Loucy (cell line): ENCODE measurements around the gene P2RX2.

ENCODE experiments used
- H2AFZ ChIP-seq: fragments of 200-600 bp; sonication (generic); 2 replicates; pipeline ENCODE4 v1.6.0; 2016; ENCODE audit warnings: antibody characterized with exemption, mild to moderate bottlenecking, low read length, moderate library complexity
- H3F3A ChIP-seq: fragments of 200-600 bp; 2 replicates; pipeline ENCODE4 v1.6.0; 2016; ENCODE audit warnings: antibody characterized with exemption, low read depth, mild to moderate bottlenecking
- H3K27me3 ChIP-seq: fragments of 200-600 bp; sonication (generic); 2 replicates; pipeline ENCODE4 v1.6.1; 2014; ENCODE audit warnings: low read length, mild to moderate bottlenecking; ENCODE audit not compliant: insufficient read depth, poor library complexity, severe bottlenecking
- H3K36me3 ChIP-seq: fragments of 200-600 bp; sonication (generic); 2 replicates; pipeline ENCODE4 v1.6.1; 2016; ENCODE audit warnings: low read length; ENCODE audit not compliant: insufficient read depth
- H3K4me1 ChIP-seq: fragments of 200-600 bp; sonication (generic); 2 replicates; pipeline ENCODE4 v1.5.1; 2014; ENCODE audit warnings: low read length, mild to moderate bottlenecking; ENCODE audit not compliant: insufficient read depth, poor library complexity, severe bottlenecking
- H3K4me2 ChIP-seq: fragments of 200-600 bp; sonication (generic); 2 replicates; pipeline ENCODE4 v1.6.0; 2014; ENCODE audit warnings: antibody characterized with exemption, low read length, low read depth, mild to moderate bottlenecking; ENCODE audit not compliant: poor library complexity, severe bottlenecking
- H3K4me3 ChIP-seq: fragments of 200-600 bp; sonication (generic); 2 replicates; pipeline ENCODE4 v1.5.1; 2014; ENCODE audit warnings: low read length, mild to moderate bottlenecking, mixed read lengths; ENCODE audit not compliant: poor library complexity, severe bottlenecking
- H3K79me2 ChIP-seq: fragments of 200-600 bp; sonication (generic); 2 replicates; pipeline ENCODE4 v1.6.1; 2014; ENCODE audit warnings: low read length; ENCODE audit not compliant: insufficient read depth
- H3K9ac ChIP-seq: fragments of 200-600 bp; sonication (generic); 2 replicates; pipeline ENCODE4 v1.6.0; 2014; ENCODE audit warnings: mild to moderate bottlenecking, low read depth, low read length, moderate library complexity; ENCODE audit not compliant: poor library complexity, severe bottlenecking
- H3K9me2 ChIP-seq: fragments of 200-600 bp; sonication (generic); replicated peaks from 2 replicates; pipeline ENCODE4 v1.6.1; 2016; ENCODE audit warnings: low read depth, low read length, mixed read lengths
- H3K9me3 ChIP-seq: fragments of 200-600 bp; sonication (generic); 2 replicates; pipeline ENCODE4 v1.6.1; 2014; ENCODE audit warnings: mild to moderate bottlenecking, antibody characterized with exemption, low read length, low read depth; ENCODE audit not compliant: insufficient read depth
- H4K20me1 ChIP-seq: fragments of 200-600 bp; sonication (generic); 2 replicates; pipeline ENCODE4 v1.6.0; 2014; ENCODE audit warnings: antibody characterized with exemption, low read length, mild to moderate bottlenecking; ENCODE audit not compliant: insufficient read depth, poor library complexity, severe bottlenecking
- EZH2phosphoT487 ChIP-seq: fragments of 200-600 bp; IDR thresholded peaks from 2 replicates; pipeline ENCODE4 v1.6.1; 2018; ENCODE audit warnings: antibody characterized with exemption, mild to moderate bottlenecking, moderate library complexity, borderline replicate concordance
- TF ChIP-seq, protein P1 (sequence below): fragments of 200-600 bp; sonication (generic); conservative IDR thresholded peaks from 2 replicates; pipeline ENCODE4 v1.5.1; 2014; ENCODE audit warnings: mild to moderate bottlenecking, antibody characterized with exemption, low read length

The P2RX2 gene

DNA sequence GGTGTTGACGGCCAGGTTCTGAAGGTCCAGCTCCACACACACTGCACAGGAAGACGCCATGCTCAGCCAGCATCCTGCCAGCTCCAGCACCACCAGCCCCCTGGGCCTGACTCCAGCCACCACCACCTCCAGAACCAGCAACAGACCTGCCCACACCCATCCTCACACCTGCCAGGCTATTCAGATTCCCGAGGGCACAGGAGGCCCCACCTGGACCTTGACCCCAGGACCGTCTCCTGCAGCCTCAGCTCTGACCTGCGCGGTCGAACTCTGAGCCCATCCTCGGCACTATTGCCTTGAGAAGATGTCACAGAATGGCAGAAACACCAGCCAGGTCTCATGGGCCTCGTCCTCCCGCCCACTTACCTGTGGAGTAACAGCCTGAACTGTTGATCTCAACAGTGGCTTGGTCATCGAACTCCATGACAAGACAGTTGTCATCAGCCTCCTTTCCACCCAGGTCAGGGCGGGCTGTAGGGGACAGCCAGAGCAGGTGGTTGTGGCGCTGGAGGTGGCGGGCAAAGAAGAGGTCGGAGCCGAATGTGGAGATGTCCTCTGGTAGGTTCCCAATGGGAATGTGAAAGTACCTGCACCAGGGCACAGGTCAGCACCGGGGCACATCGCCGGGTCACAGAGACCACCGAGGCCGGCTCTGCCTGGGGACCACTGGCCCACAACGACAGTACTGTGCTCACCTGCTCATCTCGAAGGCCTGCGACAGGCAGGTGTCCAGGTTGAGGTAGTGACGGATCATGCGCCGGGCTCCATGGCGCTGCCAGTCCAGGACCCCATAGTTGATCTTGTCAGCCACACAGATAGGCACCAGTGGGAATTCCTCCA is 23.5 kb downstream of the P2RX2 start:
- Histone ChIP-seq H4K20me1 (no peaks in the 10 kb centered on the region), H3K4me1 (peaks cover 51% of the 10 kb centered on the region), H3K36me3 (peaks cover 58% of the 10 kb centered on the region; the same call in 1 of the 2 replicates), H3K4me2 (peak overlapping the region; percentile 64), H3K4me3 (no peak overlapping the region), H3K9me2 (no peaks in the 10 kb centered on the region), H3K27me3 (no peaks in the 10 kb centered on the region), H3K9me3 (no peaks in the 10 kb centered on the region), H2AFZ (no peak overlapping the region), H3K79me2 (no peaks in the 10 kb centered on the region), H3F3A (no peaks in the 10 kb centered on the region), H3K9ac (peak overlapping the region; percentile 65)
- no peak for TF ChIP-seq EZH2phosphoT487
- TF ChIP-seq, protein P1, sequence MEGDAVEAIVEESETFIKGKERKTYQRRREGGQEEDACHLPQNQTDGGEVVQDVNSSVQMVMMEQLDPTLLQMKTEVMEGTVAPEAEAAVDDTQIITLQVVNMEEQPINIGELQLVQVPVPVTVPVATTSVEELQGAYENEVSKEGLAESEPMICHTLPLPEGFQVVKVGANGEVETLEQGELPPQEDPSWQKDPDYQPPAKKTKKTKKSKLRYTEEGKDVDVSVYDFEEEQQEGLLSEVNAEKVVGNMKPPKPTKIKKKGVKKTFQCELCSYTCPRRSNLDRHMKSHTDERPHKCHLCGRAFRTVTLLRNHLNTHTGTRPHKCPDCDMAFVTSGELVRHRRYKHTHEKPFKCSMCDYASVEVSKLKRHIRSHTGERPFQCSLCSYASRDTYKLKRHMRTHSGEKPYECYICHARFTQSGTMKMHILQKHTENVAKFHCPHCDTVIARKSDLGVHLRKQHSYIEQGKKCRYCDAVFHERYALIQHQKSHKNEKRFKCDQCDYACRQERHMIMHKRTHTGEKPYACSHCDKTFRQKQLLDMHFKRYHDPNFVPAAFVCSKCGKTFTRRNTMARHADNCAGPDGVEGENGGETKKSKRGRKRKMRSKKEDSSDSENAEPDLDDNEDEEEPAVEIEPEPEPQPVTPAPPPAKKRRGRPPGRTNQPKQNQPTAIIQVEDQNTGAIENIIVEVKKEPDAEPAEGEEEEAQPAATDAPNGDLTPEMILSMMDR, result no peak

DNA sequence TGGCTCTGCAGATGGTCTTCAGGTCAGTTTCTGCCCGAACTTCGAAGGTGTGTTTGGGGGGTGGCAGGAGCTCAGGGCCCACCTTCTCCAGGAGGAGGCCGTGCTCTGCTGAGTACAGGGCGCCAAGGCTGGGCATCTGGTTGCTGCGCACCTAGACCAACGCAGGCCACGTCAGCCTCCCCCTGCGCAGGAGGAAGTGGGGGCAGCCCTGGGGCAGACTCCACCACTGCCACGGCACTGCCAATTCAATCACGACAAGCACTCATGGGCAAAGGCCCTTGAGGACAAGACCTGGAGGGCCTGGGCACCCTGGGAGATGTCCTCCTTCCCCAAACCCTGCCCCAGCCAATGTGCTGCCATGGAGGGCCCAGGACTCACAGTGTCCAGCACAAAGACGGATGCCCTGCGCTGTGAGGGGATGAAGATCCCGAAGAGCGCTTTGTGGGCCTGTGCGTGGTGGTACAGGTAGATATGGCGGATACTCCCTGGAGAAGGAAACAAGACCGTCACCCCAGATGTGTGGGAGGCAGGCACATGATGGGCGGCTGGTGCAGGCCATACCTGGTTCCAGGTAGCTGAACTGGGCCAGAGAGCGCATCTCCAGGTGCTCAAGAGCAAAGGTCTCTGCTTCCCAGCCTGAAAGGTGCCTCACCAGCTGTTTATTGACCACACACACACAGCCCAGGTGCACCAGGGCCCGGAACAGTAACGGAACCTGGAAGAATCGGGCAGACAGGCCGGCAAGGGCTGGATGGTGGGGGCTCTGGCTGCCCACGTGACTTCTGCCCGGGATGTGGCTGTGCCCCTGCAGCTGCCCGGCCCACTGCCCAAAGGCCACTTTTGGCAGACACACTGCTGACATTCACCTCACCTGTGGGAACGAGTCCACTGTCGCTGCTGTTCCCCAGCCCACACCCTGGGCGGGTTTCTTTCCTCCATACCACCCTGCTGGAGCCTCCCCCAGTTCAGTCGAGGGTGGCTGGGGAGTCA is 24.6 kb downstream of the P2RX2 start:
- no peaks in the 10 kb centered on the region for H3K79me2 ChIP-seq
- H3K9me3 ChIP-seq, result no peaks in the 10 kb centered on the region
- no peak overlapping the region for H3K4me2 ChIP-seq
- no peaks in the 10 kb centered on the region for H4K20me1 ChIP-seq
- no peaks in the 10 kb centered on the region for H3K27me3 ChIP-seq
- no peak overlapping the region for H3K9ac ChIP-seq
- no peak overlapping the region for H3K4me3 ChIP-seq
- no peak for TF ChIP-seq EZH2phosphoT487
- TF ChIP-seq, protein P1, result no peak
- H3K4me1 ChIP-seq, result peaks cover 40% of the 10 kb centered on the region
- H3K36me3 ChIP-seq, result peaks cover 62% of the 10 kb centered on the region; the same call in 1 of the 2 replicates
- H3K9me2 ChIP-seq, result no peaks in the 10 kb centered on the region
- no peaks in the 10 kb centered on the region for H3F3A ChIP-seq
- H2AFZ ChIP-seq, result no peak overlapping the region

DNA sequence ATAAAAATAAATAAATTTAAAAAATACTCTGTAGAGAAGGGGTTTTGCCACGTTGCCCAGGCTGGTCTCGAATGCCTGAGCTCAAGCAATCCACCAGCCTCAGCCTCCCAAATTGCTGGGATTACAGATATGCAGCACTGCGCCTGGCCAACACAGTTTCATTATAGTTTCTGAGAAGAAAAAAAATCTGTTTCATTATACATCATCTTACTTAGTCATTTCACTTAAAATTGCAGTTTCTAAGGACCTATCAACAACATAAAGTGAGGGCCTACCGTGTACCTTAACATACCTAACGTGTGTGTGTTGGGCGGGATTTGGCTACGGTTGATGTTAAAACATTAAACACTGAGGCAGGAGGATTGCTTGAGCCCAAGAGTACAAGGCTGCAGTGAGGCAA is 28.3 kb downstream of the P2RX2 start:
- Histone ChIP-seq H4K20me1 (no peaks in the 10 kb centered on the region), H3K4me3 (no peak overlapping the region), H3K9me2 (no peaks in the 10 kb centered on the region), H3K79me2 (no peaks in the 10 kb centered on the region), H2AFZ (no peak overlapping the region), H3K36me3 (peaks cover 85% of the 10 kb centered on the region), H3K9me3 (no peaks in the 10 kb centered on the region), H3F3A (no peaks in the 10 kb centered on the region), H3K27me3 (no peaks in the 10 kb centered on the region), H3K4me2 (no peak overlapping the region), H3K4me1 (peaks cover 5% of the 10 kb centered on the region), H3K9ac (no peak overlapping the region)
- TF ChIP-seq EZH2phosphoT487, result no peak
- TF ChIP-seq, protein P1, result no peak
